HG02973 (cell line): ENCODE results near the gene CDYL2.
"Not testable (repeated sequence)": the region's sequence is repeated elsewhere in the genome, so short reads cannot be mapped to it uniquely, and the experiment has no call there.

ENCODE experiments used
- ATAC-seq: cut with Tn5 transposase; IDR thresholded peaks from one replicate; pipeline ENCODE4 v1.9.1; 2021; ENCODE audit warnings: moderate library complexity; ENCODE audit not compliant: unreplicated experiment

CDYL2 gene

DNA sequence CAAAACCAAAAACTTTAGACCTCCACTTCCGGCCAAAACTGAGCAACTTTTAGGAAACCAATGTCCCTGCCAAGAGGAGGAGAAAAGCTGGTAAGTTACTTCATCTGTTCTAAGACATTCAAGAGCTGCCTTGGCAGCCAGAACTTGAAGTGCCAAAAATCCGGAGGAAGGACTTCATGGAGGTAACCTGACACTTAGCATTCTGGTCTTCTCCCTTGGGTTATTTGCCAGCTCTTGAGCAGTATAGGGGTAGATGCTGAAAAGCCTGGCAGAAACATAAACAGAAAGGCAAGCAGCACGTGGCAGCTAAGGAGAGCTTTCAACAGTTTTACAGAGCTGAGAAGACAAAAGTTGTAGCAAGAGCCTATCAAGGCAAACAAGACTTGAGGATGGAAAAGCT lies 53.2 kb downstream of the CDYL2 start:
- no peak for ATAC-seq

GRCh38 chr16:80746231-80746630 lies 58.2 kb downstream of the CDYL2 start:
- no peak for ATAC-seq

DNA sequence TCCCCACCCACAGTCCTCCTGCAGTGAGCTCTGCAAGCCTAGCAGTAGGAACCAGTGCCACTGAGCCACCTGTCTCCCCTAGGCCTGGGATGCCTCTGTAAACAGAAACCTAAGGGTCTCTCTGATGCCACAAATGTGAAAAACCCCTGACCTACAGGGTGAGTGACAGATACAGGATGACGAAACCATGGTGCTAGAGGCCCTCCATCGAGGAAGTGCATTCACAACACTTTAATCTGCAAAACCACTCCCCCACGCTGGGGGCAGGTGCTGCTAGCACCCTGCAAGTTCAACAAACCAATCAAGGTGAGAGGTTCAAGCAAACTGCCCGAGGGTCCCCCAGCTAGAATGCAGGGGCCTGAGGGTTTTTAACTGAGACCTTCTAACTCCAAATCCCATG lies 59.5 kb downstream of the CDYL2 start:
- ATAC-seq: no peak

- no peak for ATAC-seq
These were observed 60.6 kb downstream of the CDYL2 start for GRCh38 chr16:80743772-80744171.

DNA sequence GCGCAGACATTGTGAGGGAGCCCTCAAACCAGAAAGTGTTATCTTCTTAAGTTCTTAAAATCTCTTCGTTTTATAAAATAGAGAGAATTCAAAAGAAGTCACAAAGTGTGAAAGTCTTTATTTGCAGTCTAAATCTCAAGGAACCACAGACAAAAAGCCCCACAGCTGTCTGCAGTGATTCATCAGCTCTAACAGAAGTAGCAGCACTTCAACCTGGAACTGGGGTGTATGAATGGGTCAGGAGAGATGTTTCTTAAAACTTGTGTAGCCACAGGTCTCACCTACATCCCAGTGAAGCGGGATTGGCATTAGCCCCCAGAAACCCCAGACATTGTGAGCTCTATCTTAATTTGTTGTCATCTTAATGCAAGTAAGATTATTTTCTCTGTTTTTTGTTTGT lies 61.1 kb downstream of the CDYL2 start:
- ATAC-seq: no peak

GRCh38 chr16:80742331-80742730 lies 62.1 kb downstream of the CDYL2 start:
- ATAC-seq: no peak

- ATAC-seq: no peak
These were observed 62.7 kb downstream of the CDYL2 start for GRCh38 chr16:80741724-80742123.

DNA sequence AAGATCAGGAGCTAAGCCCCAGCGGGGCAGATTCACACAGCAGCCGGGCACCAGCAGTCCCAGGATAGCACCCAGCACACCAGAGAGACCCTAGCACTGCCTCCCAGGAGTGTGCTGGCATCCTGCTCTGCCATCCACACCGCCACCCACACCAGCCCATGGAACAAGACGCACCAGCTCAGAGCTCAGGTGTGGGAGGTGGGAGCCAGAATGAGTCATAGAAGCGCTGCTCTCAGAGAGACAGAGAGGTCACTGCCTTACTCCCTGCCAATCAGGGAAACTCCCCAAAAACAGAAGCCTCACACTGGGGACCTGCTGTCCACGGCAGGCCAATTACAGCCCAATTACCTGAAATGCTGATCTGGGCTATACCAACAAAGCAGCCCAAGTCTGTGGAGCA lies 64.9 kb downstream of the CDYL2 start:
- ATAC-seq: no peak

- no peak for ATAC-seq
These were observed 65.9 kb downstream of the CDYL2 start for GRCh38 chr16:80738521-80738920.

DNA sequence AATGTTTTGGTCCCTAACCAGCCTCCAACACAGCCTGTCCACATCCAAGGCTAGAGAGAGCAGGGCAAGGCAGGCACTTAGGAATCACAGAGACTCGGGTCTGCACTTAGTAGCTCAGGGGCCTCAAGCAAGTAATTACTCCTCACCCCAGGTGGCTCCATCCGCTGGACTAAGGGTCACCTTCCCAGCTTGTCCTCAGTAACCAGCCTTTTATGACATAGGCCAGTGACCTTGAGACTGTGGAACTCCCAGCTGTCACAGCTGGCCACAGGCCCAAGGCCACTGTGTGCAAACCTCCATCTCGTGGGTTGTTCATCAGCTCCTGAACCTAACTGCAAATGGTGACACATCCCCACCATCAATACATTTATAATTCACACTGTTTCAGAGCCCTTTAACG lies 68.6 kb downstream of the CDYL2 start:
- ATAC-seq: no peak

DNA sequence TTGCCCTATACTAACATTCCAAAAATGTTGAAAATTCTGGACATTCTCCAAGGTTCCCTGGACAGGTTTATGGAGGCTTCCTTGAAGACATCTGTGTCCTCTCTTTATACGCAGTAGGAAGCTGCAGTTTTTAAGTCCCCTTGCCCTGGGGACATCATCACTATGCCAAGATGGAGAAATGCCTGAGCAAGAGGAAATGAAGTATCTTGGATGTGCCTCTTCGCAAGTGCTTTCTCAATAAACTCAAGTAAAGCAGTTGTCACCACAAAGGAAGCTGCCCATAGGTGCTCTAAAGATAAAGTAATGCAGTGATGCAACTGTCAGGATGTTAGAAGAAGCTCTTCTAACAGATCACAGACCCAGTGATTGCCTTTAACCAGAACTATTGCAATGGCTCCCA lies 71.0 kb downstream of the CDYL2 start:
- no peak for ATAC-seq

DNA sequence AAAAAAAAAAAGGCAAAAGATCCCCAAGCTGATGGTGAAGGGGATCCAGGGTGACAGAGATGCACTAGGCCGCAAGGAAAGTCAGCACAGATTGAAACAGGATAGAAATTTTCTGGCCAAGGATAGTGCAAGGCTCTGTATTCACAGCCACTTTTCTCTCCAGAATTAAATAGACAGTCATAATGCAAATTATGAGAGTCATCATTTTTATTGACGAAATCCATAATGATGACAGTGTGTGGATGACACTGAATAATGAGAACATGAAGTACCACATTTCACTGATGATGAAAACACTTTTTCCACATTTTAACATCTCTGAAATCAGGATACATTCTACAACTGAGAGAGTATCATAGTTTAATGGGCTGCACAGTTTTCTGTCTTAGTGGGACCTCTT lies 72.5 kb downstream of the CDYL2 start:
- ATAC-seq: no peak

- ATAC-seq: not testable (repeated sequence)
These were observed 77.2 kb downstream of the CDYL2 start for GRCh38 chr16:80727066-80727763.

DNA sequence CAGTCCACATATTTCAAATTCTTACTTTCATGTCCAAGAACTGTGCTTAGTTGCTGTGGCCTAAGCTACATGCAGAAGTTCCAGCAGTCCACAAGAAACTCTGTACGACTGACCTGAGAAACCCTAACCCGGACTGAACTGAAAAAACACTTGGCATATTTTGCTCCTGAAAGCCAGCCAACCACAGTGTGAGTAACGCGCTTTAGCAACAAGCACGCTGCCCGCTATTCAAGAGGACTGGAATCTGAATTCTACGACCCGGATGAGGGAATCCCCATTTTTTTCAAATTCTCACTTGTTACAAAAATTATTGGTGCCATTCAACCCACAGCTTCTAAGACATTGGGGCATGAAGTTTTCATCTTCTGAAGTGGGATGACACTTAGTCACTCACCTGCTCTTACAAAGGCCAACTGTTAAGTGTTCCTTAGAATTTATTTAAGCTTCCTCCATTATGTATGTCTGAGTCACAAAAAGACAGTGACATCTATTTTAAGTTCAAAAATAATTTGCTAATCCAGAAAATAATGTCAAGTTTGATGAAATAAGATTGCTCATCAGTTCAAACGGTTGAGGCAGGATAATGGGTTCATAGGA lies 78.7 kb downstream of the CDYL2 start:
- ATAC-seq: no peak

- ATAC-seq: no peak
These were observed 80.4 kb downstream of the CDYL2 start for GRCh38 chr16:80723981-80724380.

- ATAC-seq: no peak
These were observed 81.3 kb downstream of the CDYL2 start for GRCh38 chr16:80723091-80723490.

- ATAC-seq: no peak
These were observed 83.5 kb downstream of the CDYL2 start for GRCh38 chr16:80720804-80721371.

DNA sequence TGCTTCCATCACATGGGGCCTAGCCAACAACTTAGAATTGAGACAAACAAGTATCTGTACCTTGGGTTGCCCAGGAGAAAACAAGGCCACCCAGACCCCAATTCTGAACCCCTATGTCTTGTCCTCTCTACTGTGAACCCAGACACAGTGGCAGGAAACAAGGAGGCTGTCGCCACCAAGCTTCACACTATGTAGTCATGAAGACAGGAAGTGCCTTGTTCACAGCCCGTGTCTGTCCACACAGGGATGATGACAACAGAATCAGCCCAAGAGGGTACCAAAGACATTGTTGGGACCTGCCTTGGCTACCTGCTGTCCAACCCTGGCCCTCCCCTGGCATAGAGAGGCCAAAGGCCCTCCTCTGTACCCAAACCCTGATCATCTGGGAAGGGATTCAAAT lies 84.8 kb downstream of the CDYL2 start:
- no peak for ATAC-seq

DNA sequence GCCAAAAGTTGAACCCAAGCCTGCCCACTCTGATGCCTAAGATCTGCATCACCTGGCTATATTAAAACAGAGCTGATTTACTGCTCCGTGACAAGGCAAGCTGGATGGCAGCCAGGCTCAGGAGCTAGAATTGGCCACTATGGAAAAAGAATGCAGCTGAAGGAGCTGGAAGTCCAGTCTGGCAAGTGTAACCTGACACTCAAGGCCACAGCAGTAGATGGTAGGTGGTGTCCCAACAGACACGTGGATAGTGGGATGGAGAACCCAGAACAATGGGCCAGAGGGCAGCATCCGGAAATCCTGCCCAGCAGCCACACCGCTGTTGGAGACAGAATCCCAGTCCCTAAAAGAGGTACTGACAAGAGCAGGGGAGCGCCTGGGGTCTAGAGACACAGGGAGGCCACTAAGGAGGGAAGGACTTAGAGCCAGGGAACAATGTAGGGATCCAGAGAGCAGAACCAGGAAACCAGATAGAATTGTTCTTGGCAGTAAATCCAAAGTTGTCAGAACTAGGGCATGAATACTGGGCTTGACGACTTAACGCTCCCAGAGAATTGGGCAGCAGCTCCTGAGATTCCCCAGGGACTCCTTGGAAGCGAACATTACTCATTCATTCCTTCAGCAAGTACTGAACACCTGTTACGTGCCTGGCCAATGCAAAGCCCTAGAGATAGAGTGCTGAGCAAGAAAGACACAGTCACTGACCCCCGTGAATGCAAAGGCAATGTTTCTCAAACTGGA lies 85.7 kb downstream of the CDYL2 start:
- ATAC-seq: no peak

- no peak for ATAC-seq
These were observed 86.8 kb downstream of the CDYL2 start for GRCh38 chr16:80717611-80718010.

- no peak for ATAC-seq
These were observed 87.7 kb downstream of the CDYL2 start for GRCh38 chr16:80716564-80717139.

GRCh38 chr16:80711406-80711805 lies 93.0 kb downstream of the CDYL2 start:
- no peak for ATAC-seq
